Hindlimb muscle (tissue), 1 donor: ENCODE results near the gene DNAJC16. TPM values are rescaled to one million over a fixed set of nuclear protein-coding genes. Genes with fewer than 3 reads are reported as not detected.

Experiments
- DNase-seq: peaks from one replicate; pipeline ENCODE4 v3.0.0-alpha.2; 2013
- polyA plus RNA-seq: library from polyadenylated mRNA; unstranded; fragments of 120-200 nt; gene quantifications from one replicate; pipeline ENCODE4 v1.2.1, GENCODE V29; 2013; ENCODE audit not compliant: insufficient read length

DNAJC16 gene
- polyA plus RNA-seq, 1 donor, result 16.3 TPM

- no peak for DNase-seq
These were observed 96.2 kb downstream of the DNAJC16 start for GRCh38 chr1:15622712-15623373.

- no peak for DNase-seq
These were observed 96.8 kb downstream of the DNAJC16 start for GRCh38 chr1:15623435-15623834.

- no peak for DNase-seq
These were observed 97.6 kb downstream of the DNAJC16 start for GRCh38 chr1:15624133-15624714.

- DNase-seq, result no peak
These were observed 98.6 kb downstream of the DNAJC16 start for GRCh38 chr1:15625056-15625917.

Other genes with a start within 250 kb of the DNAJC16 start
- gene EFHD2, start 117.0 kb upstream of the DNAJC16 start, polyA plus RNA-seq, result 33.1 TPM
- 1.4 TPM for gene CTRC, start 88.4 kb upstream of the DNAJC16 start, polyA plus RNA-seq
- 0.84 TPM for gene CELA2A, start 70.1 kb upstream of the DNAJC16 start, polyA plus RNA-seq
- gene CELA2B, start 50.7 kb upstream of the DNAJC16 start, polyA plus RNA-seq, result 4.1 TPM
- gene CASP9, start 2.6 kb upstream of the DNAJC16 start, polyA plus RNA-seq, result 21.9 TPM
- 3.4 TPM for gene AGMAT, start 58.2 kb downstream of the DNAJC16 start, polyA plus RNA-seq
- gene DDI2, start 90.6 kb downstream of the DNAJC16 start, polyA plus RNA-seq, result 24.3 TPM
- 58.9 TPM for gene PLEKHM2, start 157.5 kb downstream of the DNAJC16 start, polyA plus RNA-seq
- 7.2 TPM for gene SLC25A34, start 209.4 kb downstream of the DNAJC16 start, polyA plus RNA-seq
- gene TMEM82, start 215.7 kb downstream of the DNAJC16 start, polyA plus RNA-seq, result not detected
- gene FBLIM1, start 231.9 kb downstream of the DNAJC16 start, polyA plus RNA-seq, result 30.5 TPM